B cell (primary cell): ENCODE results near the gene LDHB. TPM values are rescaled to one million over a fixed set of nuclear protein-coding genes. Genes with fewer than 3 reads are reported as not detected.
"Not testable (repeated sequence)": the region's sequence is repeated elsewhere in the genome, so short reads cannot be mapped to it uniquely, and the experiment has no call there.

ENCODE experiments used
- ATAC-seq: fragments of 200-7000 bp; cut with Tn5 transposase; one replicate; pipeline ENCODE4 v1.10.0; 2021; ENCODE audit warnings: low read depth, mild to moderate bottlenecking, moderate number of reproducible peaks, moderate library complexity
- CTCF ChIA-PET: fragments of 350-600 bp; sonication (Branson Sonifier 250); formaldehyde crosslinking; loops from one replicate; lab custom pipeline; 2021; ENCODE audit warnings: antibody characterized with exemption, inconsistent platforms; lab: Charles Lee
- POLR2A ChIA-PET: fragments of 350-600 bp; sonication (Branson Sonifier 250); formaldehyde crosslinking; loops from one replicate; lab custom pipeline; 2021; ENCODE audit warnings: antibody characterized with exemption; lab: Charles Lee
- DNase-seq: peaks from one replicate; pipeline ENCODE4 v3.0.0; 2013
- H2AFZ ChIP-seq: 2 replicates; pipeline ENCODE4 v1.6.1; 2012; ENCODE audit warnings: mild to moderate bottlenecking, low read depth, low read length; ENCODE audit not compliant: insufficient read depth, poor library complexity, severe bottlenecking
- H3K27ac ChIP-seq, 2 donors: 1 replicate in 1 of 2; 2 replicates in 1 of 2; pipeline ENCODE4 v1.5.1; 2012 to 2013; ENCODE audit warnings: low read length in 2 of 2, mild to moderate bottlenecking in 2 of 2, moderate library complexity in 1 of 2
- H3K27me3 ChIP-seq, 4 experiments: fragments of 200-600 bp in 1 of 4; sonication (generic) in 1 of 4; replicated peaks in 1 of 4; 1 replicate in 2 of 4; 2 replicates in 2 of 4; pipeline versions ENCODE4 v1.6.1 to v1.7.0; 2013 to 2016; ENCODE audit warnings: low read length in 3 of 4, mild to moderate bottlenecking in 2 of 4, mixed read lengths in 1 of 4, moderate library complexity in 1 of 4; ENCODE audit not compliant: insufficient read depth in 4 of 4, control insufficient read depth in 3 of 4; ENCODE audit errors: control extremely low read depth in 1 of 4
- H3K36me3 ChIP-seq, 2 experiments: replicated peaks in 1 of 2; 1 replicate in 1 of 2; 2 replicates in 1 of 2; pipeline versions ENCODE4 v1.6.1 to v1.7.1; 2013; ENCODE audit warnings: low read length in 1 of 2; ENCODE audit not compliant: insufficient read depth in 2 of 2, control insufficient read depth in 1 of 2; ENCODE audit errors: control extremely low read depth in 1 of 2, extremely low read depth in 1 of 2
- H3K4me1 ChIP-seq, 2 donors: fragments of 200-600 bp in 1 of 2; sonication (generic) in 1 of 2; 1 replicate in 1 of 2; 2 replicates in 1 of 2; pipeline versions ENCODE4 v1.5.1 to v1.6.1; 2013 to 2017; ENCODE audit warnings: low read length in 2 of 2; ENCODE audit not compliant: control insufficient read depth in 2 of 2, insufficient read depth in 2 of 2
- H3K4me2 ChIP-seq: replicated peaks from 2 replicates; pipeline ENCODE3; 2012; ENCODE audit warnings: mild to moderate bottlenecking, low read depth, low read length; ENCODE audit not compliant: poor library complexity, severe bottlenecking
- H3K4me3 ChIP-seq, 5 experiments: fragments of 200-600 bp in 1 of 5; sonication (generic) in 1 of 5; 1 replicate in 3 of 5; 2 replicates in 2 of 5; pipeline versions ENCODE4 v1.5.1 to v1.7.0; 2011 to 2016; ENCODE audit warnings: low read length in 4 of 5, mild to moderate bottlenecking in 4 of 5, low read depth in 2 of 5, control low read depth in 1 of 5, moderate library complexity in 1 of 5; ENCODE audit not compliant: insufficient read depth in 1 of 5; ENCODE audit errors: control extremely low read depth in 1 of 5, extremely low read depth in 1 of 5
- H3K79me2 ChIP-seq: fragments of 200-600 bp; sonication (generic); one replicate; pipeline ENCODE4 v1.6.0; 2016; ENCODE audit warnings: low read length; ENCODE audit not compliant: control insufficient read depth, insufficient read depth
- H3K9ac ChIP-seq: fragments of 200-600 bp; sonication (generic); 2 replicates; pipeline ENCODE4 v1.6.1; 2017; ENCODE audit warnings: mild to moderate bottlenecking, low read length, moderate library complexity
- H3K9me3 ChIP-seq, 3 donors: one replicate each; pipeline versions ENCODE4 v1.6.1 to v1.7.1; 2013; ENCODE audit warnings: low read length in 2 of 3; ENCODE audit not compliant: control insufficient read depth in 2 of 3, insufficient read depth in 1 of 3; ENCODE audit errors: control extremely low read depth in 1 of 3
- H4K20me1 ChIP-seq: 2 replicates; pipeline ENCODE4 v1.6.0; 2012; ENCODE audit warnings: mild to moderate bottlenecking, low read length; ENCODE audit not compliant: insufficient read depth, control insufficient read depth, poor library complexity, severe bottlenecking
- H3K27ac Mint-ChIP-seq: one replicate; pipeline ENCODE4 v1.8.0; 2021; ENCODE audit warnings: mixed read lengths
- H3K27me3 Mint-ChIP-seq: one replicate; pipeline ENCODE4 v1.8.0; 2021; ENCODE audit warnings: mixed read lengths
- H3K4me1 Mint-ChIP-seq: one replicate; pipeline ENCODE4 v1.8.0; 2021; ENCODE audit warnings: mixed read lengths
- H3K4me3 Mint-ChIP-seq: one replicate; pipeline ENCODE4 v1.8.0; 2021; ENCODE audit warnings: mixed read lengths
- H3K9me3 Mint-ChIP-seq: one replicate; pipeline ENCODE4 v1.8.0; 2022; ENCODE audit warnings: mixed read lengths; ENCODE audit not compliant: insufficient read depth
- EZH2 ChIP-seq: IDR thresholded peaks from 2 replicates; pipeline ENCODE4 v1.6.1; 2012; ENCODE audit warnings: borderline replicate concordance, low read depth, mild to moderate bottlenecking, moderate library complexity, low read length; ENCODE audit not compliant: insufficient read depth, poor library complexity, severe bottlenecking
- WGBS: methylation state at CpG from one replicate; pipeline ENCODE4 v1.1.5; 2013; ENCODE audit warnings: missing lambda C conversion rate; ENCODE audit not compliant: insufficient coverage; 5-methylcytosine and 5-hydroxymethylcytosine counted together
- intact Hi-C: fragments of 100-400 bp; cut with micrococcal nuclease; formaldehyde crosslinking; loops from one replicate; pipeline ENCODE4 v1.10.0; 2022
- polyA plus RNA-seq: library from polyadenylated mRNA; depleted of rRNA; stranded (reverse); fragments of >200 nt; gene quantifications from 2 replicates; pipeline ENCODE4 v1.2.3, GENCODE V29; 2012
- total RNA-seq, 2 donors: library from RNA; stranded (reverse); fragments of 120-200 nt in 1 of 2; gene quantifications; 1 replicate in 1 of 2; 2 replicates in 1 of 2; pipeline versions ENCODE4 v1.2.3 to v1.2.4, GENCODE V29; 2013 to 2022
- TF ChIP-seq, protein P1 (sequence below): fragments of 200-600 bp; IDR thresholded peaks from one replicate; pipeline ENCODE4 v1.8.0; 2022; ENCODE audit warnings: antibody characterized with exemption, mild to moderate bottlenecking

Gene LDHB
- total and polyA plus RNA-seq, 2 donors (not counting 1 experiment from before 2014, with no cell fraction given), result 63.2 to 161 TPM

DNA sequence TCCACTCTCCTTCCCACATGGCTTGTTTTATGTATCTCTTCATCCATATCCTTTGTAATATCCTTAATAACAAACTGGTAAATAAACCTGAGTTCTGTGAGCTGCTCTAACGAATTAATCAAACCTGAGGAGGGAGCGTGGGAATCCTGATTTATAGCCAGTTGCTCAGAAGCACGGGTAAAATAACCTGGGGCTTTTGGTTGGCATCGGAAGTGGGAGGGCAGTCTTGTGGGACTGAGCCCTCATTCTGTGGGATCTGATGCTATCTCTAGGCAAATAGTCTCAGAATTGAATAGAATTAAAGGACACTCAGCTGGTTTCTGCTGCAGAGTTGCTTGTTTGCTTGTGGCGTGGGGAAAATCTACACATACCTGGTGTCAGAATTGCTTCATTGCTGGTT is 17.5 kb upstream of the LDHB start:
- Mint-ChIP-seq H3K27me3 (peaks cover 18% of the 10 kb centered on the region), H3K27ac (no peak overlapping the region), H3K4me3 (no peak overlapping the region), H3K4me1 (no peaks in the 10 kb centered on the region), H3K9me3 (no peaks in the 10 kb centered on the region)
- Histone ChIP-seq H3K9me3 (no peaks in the 10 kb centered on the region), H3K27me3 (peaks cover 0 to 2% (median 0%) of the 10 kb centered on the region in 4 experiments), H3K79me2 (no peaks in the 10 kb centered on the region), H3K4me1 (no peaks in the 10 kb centered on the region), H3K4me3 (no peak overlapping the region), H3K9ac (no peak overlapping the region), H3K4me2 (no peak overlapping the region), H3K27ac (no peak overlapping the region), H4K20me1 (no peaks in the 10 kb centered on the region), H2AFZ (no peak overlapping the region), H3K36me3 (no peaks in the 10 kb centered on the region)
- intact Hi-C loops, result no loop called here
- TF ChIP-seq, protein P1, sequence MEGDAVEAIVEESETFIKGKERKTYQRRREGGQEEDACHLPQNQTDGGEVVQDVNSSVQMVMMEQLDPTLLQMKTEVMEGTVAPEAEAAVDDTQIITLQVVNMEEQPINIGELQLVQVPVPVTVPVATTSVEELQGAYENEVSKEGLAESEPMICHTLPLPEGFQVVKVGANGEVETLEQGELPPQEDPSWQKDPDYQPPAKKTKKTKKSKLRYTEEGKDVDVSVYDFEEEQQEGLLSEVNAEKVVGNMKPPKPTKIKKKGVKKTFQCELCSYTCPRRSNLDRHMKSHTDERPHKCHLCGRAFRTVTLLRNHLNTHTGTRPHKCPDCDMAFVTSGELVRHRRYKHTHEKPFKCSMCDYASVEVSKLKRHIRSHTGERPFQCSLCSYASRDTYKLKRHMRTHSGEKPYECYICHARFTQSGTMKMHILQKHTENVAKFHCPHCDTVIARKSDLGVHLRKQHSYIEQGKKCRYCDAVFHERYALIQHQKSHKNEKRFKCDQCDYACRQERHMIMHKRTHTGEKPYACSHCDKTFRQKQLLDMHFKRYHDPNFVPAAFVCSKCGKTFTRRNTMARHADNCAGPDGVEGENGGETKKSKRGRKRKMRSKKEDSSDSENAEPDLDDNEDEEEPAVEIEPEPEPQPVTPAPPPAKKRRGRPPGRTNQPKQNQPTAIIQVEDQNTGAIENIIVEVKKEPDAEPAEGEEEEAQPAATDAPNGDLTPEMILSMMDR, result no peak
- no peak for TF ChIP-seq EZH2
- ATAC-seq, result no peak
- CTCF ChIA-PET, result no interaction called here
- 98% methylated on average over 5 of the region's 5 CpGs for WGBS
- DNase-seq, result no peak
- POLR2A ChIA-PET, result no interaction called here

DNA sequence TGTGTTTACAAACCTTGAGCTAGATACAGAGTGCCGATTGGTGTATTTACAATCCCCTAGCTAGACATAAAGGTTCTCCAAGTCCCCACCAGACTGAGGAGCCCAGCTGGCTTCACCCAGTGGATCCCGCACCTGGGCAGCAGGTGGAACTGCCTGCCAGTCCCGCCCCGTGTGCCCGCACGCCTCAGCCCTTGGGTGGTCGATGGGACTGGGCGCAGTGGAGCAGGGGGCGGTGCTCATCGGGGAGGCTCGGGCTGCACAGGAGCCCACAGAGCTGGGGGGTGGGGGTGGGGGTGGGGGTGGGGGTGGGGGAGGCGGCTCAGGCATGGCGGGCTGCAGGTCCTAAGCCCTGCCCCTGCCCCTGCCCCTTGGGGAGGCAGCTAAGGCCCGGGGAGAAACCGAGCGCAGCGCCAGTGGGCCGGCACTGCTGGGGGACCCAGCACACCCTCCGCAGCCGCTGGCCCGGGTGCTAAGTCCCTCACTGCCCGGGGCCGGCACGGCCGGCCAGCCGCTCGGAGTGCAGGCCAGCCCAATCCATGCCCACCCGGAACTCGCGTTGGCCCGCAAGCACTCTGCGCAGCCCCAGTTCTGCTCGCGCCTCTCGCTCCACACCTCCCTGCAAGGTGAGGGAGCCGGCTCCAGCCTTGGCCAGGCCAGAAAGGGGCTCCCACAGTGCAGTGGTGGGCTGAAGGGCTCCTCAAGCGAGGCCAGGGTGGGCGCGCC is 16.3 kb upstream of the LDHB start:
- DNase-seq, H3K27ac Mint-ChIP-seq, H3K9me3 Mint-ChIP-seq, H3K79me2 ChIP-seq, POLR2A ChIA-PET, H3K4me3 ChIP-seq, H3K4me2 ChIP-seq, H3K4me1 ChIP-seq, H3K9me3 ChIP-seq, H3K36me3 ChIP-seq, intact Hi-C loops, H3K9ac ChIP-seq, H2AFZ ChIP-seq, H3K27me3 ChIP-seq, H3K4me1 Mint-ChIP-seq, H3K27ac ChIP-seq, H4K20me1 ChIP-seq, CTCF ChIA-PET, H3K4me3 Mint-ChIP-seq, ATAC-seq: not testable (repeated sequence)
- 97% methylated on average over 26 of the region's 39 CpGs for WGBS
- H3K27me3 Mint-ChIP-seq, result peaks cover 26% of the 10 kb centered on the region
